MM.1S (cell line): Measurements from ENCODE around the gene SEPTIN7.

Experiments used
- CTCF ChIP-seq: fragments of 300-600 bp; sonication (generic); IDR thresholded peaks from 2 replicates; pipeline ENCODE4 v1.5.1; 2016; ENCODE audit warnings: antibody characterized with exemption, low read length, mixed read lengths
- EZH2 ChIP-seq: fragments of 300-600 bp; sonication (generic); optimal IDR thresholded peaks from 2 replicates; pipeline ENCODE3; 2017; ENCODE audit warnings: low read depth, mild to moderate bottlenecking, antibody characterized with exemption, low read length, mixed read lengths
- EZH2phosphoT487 ChIP-seq: fragments of 300-600 bp; sonication (generic); IDR thresholded peaks from 2 replicates; pipeline ENCODE4 v1.6.1; 2018; ENCODE audit warnings: antibody characterized with exemption, low read length

DNA sequence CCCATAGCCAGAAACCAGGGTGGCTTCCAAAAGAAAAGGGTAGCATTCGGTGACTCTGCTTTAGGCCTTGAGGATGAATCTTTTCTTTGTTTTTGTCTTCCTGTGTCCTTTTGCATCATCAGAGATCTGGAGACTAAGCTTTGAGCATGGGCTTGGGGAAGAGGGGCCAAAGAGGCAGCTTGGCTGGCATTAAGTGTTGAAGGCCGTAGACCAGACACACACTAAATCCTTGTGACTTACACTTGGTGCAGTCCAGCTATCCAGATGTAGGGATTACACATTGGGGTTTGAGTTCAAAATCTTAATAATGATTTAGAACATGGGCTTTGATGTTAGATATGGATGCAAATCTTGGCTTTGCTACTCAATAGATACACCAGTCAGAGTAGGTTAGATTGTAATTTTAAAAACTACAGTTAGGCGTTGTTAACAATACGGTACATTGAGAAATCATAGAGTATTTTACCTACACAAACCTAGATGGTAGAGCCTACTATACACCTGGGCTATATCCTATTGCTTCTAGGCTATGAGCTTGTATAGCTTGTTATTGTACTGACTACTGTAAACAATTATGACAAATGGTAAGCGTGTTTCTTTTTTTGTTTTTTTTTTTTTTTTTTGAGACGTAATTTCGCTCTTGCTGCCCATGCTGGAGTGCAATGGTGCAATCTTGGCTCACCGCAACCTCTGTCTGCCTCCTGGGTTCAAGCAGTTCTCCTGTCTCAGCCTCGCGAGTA is 3.5 kb downstream of the SEPTIN7 start:
- TF ChIP-seq CTCF, result no peak
- TF ChIP-seq EZH2, result no peak
- no peak for TF ChIP-seq EZH2phosphoT487
